Measurements from ENCODE around the gene ZNF219.

- no peak for TF ChIP-seq CTCF (IDR thresholded peaks at IDR 0.05; ENCODE audit: poor library complexity, severe bottlenecking)
- TF ChIP-seq POLR2AphosphoS5 (IDR thresholded peaks at IDR 0.05): no peak
- TF ChIP-seq EP300 (conservative IDR thresholded peaks at IDR 0.05; ENCODE audit: poor library complexity, severe bottlenecking): no peak
These were observed 8.6 kb downstream of the ZNF219 start for GRCh38 chr14:21089877-21090193.

All from neural cell (in vitro differentiated cells).